ENCODE results near the gene L1CAM.
A peak's percentile ranks its signal among the peaks of the same experiment; 100 is the strongest.

Gene L1CAM

GRCh38 chrX:153876112-153876491, 9.9 kb downstream of the L1CAM start:
- DNase-seq, result no peak

DNA sequence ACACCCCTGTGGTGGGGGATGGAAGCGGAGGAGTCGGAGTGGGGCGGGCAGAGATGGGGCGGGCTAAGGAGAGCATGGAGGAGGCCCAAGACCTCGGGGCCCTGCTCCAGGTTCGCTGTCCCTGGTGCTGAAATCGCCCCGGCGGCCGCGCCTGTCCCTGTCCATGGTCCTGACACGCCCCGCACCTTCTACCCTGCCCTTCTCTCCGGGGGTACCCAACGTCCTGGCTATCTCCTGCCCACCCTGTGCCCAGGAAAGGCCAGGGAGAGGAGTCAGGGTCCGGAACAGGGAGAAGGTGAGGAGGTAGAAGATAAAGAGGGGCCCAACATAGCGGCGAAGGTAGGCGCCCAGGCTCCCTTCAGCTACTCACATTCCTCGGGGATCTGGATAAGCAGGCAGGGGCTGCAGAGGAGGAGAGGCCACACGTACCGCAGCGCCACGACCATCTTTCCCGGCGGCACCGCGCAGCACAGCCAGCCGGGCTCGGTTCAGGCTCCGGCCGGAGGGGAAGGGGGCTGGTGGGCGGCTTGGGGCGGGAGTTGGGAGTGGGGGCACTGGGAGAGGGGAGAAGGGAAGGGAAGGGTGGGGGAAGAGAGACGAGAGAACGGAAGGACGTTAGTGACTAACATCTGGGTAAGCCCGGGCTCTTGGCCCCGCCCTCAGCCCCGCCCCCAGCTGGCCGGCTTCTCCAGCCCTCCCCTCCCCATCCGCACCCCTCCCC, 10.4 kb downstream of the L1CAM start:
- DNase-seq, result peak; percentile 30 to 63

GRCh38 chrX:153874366-153875125, 11.4 kb downstream of the L1CAM start:
- no peak for DNase-seq

DNA sequence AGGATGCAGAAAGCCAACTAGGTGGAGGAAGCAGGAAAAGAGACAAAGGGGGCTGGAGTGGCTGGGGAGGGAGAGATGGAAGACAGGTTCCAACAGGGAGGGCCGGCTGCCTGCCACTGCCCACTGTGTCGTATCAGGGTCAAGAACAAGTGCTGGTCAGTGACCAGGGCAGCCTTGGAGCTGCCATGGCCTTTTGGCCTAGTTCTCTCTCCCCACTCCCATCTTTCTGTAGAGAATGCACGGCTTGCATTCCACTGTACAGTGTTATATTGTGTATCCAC, 11.9 kb downstream of the L1CAM start:
- DNase-seq, result no peak

- DNase-seq, result no peak
Observed at GRCh38 chrX:153873282-153874084, 12.5 kb downstream of the L1CAM start.

- no peak for DNase-seq
Observed at GRCh38 chrX:153871946-153872878, 13.8 kb downstream of the L1CAM start.

DNA sequence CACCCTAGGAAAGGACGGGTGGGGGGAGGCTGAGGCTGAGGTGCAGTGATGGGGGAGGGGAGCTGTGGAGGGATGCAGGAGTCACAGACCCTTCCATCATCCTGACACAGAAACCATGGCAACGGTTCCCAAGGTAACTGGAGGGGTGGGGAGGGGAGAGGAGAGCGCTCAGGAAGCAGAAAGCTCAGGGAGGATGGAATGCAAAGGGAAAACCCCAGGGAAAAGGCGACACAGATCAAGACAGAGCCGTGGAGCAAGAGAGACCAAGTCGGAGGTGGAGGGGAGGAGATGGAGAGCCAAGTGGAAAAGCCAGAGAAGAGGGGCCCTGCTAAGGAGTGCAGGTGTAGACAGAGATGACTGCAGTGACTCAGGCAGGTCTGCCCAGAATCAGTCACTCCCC, 14.5 kb downstream of the L1CAM start:
- no peak for DNase-seq

DNA sequence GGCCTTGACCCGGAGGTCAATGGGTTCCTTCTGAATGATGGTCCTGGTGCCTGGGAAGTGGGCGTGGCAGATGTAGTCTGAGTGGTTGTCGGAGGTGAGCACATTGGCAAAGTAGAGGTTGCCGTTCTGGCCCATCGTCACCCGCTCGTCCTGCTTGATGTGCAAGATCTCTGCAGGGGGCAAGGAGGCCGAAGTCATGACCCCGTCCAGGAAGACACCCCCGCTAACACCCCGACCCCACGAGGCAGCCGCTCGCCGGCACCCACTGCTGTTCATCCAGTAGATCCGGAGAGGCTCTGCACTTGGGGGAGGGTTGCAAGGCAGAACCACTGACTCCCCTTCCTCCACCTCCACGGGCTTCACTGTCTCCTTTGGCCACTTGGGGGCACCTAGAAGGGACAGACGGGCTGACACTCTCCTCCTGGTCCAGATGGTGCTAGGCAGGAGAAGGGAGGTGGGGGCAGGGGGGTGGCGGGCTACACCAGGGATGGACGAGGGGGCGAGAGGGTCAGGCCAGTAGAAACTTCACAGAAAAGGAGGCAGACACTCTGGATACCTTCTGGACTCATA, 15.1 kb downstream of the L1CAM start:
- DNase-seq, result no peak

- no peak for DNase-seq
Observed at GRCh38 chrX:153870288-153870690, 15.7 kb downstream of the L1CAM start.

DNA sequence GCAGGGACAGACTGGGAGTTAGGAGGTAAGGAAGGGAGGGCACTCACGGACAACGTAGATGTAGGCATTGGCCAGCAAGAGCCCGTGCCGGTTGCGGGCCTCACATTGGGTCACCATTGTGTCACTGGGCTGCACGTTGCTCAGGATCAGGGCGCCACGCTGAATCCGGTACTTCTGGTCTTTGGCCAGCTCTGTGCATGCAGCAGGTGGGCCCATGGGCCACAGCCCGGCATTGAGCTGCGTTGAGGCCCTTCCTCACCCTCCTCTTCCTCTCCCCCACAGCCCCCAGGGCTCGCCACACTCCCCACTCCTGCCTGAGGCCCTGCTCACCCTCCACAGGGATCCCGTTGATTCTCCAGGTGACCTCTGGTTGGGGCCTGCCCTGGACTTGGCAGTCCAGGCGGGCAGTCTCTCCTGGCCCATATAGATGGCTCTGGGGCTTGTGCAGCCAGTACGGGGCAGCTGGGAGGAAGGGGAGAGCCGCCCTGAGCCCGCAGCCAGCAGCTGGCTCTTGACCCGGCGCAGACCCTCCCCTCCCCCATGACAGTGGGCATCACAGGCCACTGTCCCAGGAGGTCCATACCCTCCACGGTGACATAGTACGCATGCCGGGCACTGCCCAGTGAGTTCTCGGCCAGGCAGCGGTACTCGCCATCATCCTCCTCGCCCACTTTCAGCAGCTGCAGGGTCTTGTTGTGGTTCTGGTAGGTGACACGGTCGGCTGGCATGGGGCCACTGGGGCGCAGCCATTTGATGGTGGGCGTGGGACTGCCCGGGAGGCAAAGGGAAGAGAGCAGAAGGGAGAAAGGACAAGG, 16.3 kb downstream of the L1CAM start:
- no peak for DNase-seq

GRCh38 chrX:153868576-153869472, 17.1 kb downstream of the L1CAM start:
- DNase-seq, result no peak

GRCh38 chrX:153867671-153868070, 18.3 kb downstream of the L1CAM start:
- DNase-seq, result no peak

DNA sequence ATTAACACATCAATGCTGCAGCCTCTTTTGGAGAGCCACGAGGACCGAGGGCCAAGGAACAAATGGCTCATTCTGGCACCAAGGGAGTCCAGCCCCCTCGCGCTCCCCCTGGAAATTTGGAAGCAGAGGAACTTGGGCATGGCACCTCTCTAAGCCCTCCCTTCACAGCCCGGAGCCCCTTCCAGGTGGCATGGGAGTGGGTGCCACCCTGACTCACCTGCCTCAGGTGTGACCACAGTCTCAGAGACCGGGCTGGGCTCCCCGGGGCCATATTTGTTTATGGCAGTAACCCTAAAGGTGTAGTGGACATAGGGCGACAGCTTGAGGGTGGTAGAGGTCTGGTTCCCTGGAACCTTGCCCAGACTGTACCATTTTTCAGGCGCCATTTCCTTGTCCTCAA, 18.8 kb downstream of the L1CAM start:
- no peak for DNase-seq

DNA sequence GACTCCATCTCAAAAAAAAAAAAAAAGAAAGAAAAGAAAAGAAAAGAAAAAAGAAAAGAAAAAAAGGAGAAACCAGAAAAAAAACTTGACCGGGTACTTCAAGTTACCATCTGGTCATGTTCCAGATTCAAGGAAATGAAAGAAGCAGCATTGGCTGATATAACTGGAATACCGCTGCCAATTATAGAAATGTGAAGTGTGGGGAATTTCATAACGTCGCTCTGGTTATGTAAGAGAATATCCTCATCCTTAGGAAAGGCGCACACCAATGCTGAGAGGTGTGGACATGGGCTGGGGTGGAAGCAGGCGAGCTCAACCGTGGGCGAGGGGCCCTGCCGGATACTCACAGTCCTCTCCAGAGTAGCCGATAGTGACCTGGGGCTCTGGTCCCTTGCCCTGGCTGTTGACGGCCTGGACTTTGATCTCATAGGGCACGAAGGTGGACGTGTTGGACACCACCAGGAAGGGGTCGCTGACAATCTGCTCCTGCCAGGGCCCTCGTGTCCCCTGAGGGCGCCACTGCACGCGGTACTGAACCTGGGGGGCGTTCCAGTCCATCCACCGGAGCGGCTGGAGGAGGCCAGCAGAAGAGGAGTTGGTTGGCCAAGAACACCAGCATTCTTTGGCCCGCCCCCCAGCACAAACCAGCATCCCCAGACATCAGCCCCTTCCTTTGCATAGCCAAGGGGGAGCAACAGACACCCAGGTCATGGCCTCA, 19.5 kb downstream of the L1CAM start:
- no peak for DNase-seq

DNA sequence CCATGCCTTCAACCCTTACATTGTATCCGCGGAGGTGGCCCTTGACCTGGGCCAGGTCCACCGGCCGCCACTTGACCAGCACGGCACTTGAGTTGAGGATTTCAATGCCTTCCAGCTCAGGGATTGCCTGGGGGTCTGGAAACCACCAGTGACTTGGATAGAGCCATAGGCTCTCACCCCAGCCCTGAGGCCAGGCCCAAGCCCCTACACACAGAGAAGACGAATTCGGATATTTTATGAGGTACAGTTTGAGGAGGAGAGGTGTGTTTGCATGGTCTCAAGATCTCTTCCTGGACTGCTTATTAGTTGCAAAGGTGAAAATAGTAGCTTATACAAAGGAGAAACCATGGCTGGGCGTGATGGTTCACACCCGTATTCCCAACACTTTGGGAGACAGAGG, 20.3 kb downstream of the L1CAM start:
- no peak for DNase-seq

GRCh38 chrX:153865321-153865580, 20.7 kb downstream of the L1CAM start:
- no peak for DNase-seq

- no peak for DNase-seq
Observed at GRCh38 chrX:153864561-153865320, 21.2 kb downstream of the L1CAM start.

DNA sequence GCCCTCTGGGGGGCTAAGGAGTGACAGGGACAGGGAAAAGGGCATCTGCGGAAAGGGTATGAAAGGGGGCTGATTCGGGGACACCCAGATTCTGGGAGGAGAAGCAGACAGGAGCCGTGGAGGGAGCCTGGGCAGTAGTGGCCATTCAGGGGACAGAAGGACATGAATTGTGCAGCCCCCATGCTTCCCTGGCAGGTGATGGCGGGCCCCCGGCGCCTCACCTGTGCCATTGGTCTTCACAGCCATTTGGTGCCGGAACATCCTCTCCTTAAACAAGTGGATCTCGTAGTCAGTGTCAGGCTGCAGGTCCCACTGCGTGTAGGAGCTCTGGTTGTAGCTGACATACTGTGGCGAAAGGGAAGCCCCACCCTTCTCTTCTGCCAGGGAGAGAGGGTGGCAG, 21.9 kb downstream of the L1CAM start:
- no peak for DNase-seq

DNA sequence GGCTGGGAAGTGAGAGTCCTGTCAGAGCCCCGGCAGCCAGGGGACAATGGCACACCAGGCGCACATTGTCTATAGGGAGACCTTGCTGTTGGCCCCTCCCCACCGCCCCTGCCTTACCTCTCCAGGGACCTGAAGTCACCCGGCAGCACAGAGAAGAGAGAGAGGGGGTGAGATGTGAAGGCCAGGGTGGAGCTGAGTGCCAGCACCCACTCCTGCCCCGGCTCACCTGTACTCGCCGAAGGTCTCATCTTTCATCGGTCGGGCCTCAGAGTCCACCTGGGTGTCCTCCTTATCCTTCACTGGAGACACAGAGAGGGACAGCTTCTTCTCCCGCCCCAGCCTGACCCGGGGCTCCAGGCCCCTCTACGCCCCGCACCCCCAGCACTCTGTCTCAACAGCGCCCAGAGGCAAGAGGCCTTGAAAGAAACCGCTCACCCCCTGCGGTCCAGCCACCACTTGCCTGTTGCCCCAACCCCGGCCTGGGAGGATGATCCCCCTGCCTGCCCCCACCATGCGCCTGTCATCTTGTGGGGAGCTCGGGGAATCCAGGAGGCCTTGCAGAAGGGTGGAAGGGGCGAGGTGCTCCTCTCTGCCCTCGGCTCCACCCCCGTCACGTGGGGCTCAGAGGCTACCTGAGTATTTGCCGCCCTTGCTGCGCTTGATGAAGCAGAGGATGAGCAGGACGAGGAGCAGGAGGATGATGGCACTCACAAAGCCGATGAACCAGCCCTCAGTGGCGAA, 22.6 kb downstream of the L1CAM start:
- DNase-seq, result no peak
